Measurements from ENCODE around the gene TDRD7. TPM values are rescaled to one million over a fixed set of nuclear protein-coding genes. Genes with fewer than 3 reads are reported as not detected.
"Not testable (repeated sequence)": the region's sequence is repeated elsewhere in the genome, so short reads cannot be mapped to it uniquely, and the experiment has no call there.

Gene TDRD7
- polyA plus RNA-seq, 1 donor from 2014 or later = 9.7 TPM

GRCh38 chr9:97445119-97445701, 33.3 kb downstream of the TDRD7 start:
- Histone ChIP-seq H3K79me2 (replicated peaks; ENCODE audit: insufficient read depth, low read length) (no peaks in the 10 kb centered on the region), H3F3A (ENCODE audit: insufficient read depth, low read length, poor library complexity, severe bottlenecking) (no peaks in the 10 kb centered on the region), H3K9me2 (ENCODE audit: insufficient read depth, low read length) (no peaks in the 10 kb centered on the region), H3K36me3 (ENCODE audit: insufficient read depth, low read length) (no peaks in the 10 kb centered on the region), H3K4me2 (ENCODE audit: low read length) (no peak overlapping the region), H4K20me1 (ENCODE audit: insufficient read depth) (no peaks in the 10 kb centered on the region), H3K9ac (ENCODE audit: low read length) (no peak overlapping the region), H3K9me3 (ENCODE audit: low read length) (no peaks in the 10 kb centered on the region), H3K27me3 (ENCODE audit: insufficient read depth, low read depth, low read length) (no peaks in the 10 kb centered on the region), H2AFZ (ENCODE audit: low read depth, low read length) (no peak overlapping the region), H3K27ac (ENCODE audit: low read length) (no peak overlapping the region), H3K4me3 (ENCODE audit: low read length) (no peak overlapping the region)
- TF ChIP-seq EZH2 (IDR thresholded peaks at IDR 0.05; ENCODE audit: borderline replicate concordance, insufficient read depth, low read length, poor library complexity, severe bottlenecking) = no peak
- TF ChIP-seq RAD21 (conservative IDR thresholded peaks at IDR 0.05) = no peak
- no peak for TF ChIP-seq EP300 (conservative IDR thresholded peaks at IDR 0.05; ENCODE audit: poor library complexity, severe bottlenecking)
- TF ChIP-seq MXI1 (conservative IDR thresholded peaks at IDR 0.05; ENCODE audit: poor library complexity, severe bottlenecking) = no peak

DNA sequence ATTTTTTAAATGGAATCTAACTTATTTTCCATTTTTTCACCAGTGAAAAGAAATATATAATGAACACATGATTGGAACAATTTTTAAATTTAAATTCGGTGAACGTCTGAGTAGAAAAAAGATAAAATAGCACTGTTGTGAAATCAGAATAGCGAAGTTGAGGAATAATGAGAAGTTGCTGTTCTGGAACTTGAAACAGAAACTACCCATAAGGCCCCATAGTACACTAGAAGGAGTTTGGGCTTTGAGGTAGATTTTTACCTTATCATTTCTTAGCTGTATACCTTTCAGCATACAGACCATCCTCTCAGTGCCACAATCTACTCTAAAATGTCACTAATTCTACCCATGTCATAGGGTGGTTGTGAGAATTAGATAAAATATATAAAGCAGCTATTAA, 35.1 kb downstream of the TDRD7 start:
- Histone ChIP-seq H3K9me2 (ENCODE audit: insufficient read depth, low read length) (no peaks in the 10 kb centered on the region), H4K20me1 (ENCODE audit: insufficient read depth) (no peaks in the 10 kb centered on the region), H3K4me2 (ENCODE audit: low read length) (no peak overlapping the region), H3K9ac (ENCODE audit: low read length) (no peak overlapping the region), H2AFZ (ENCODE audit: low read depth, low read length) (no peak overlapping the region), H3K27me3 (ENCODE audit: insufficient read depth, low read depth, low read length) (no peaks in the 10 kb centered on the region), H3K4me3 (ENCODE audit: low read length) (no peak overlapping the region), H3K9me3 (ENCODE audit: low read length) (no peaks in the 10 kb centered on the region), H3K36me3 (ENCODE audit: insufficient read depth, low read length) (no peaks in the 10 kb centered on the region), H3F3A (ENCODE audit: insufficient read depth, low read length, poor library complexity, severe bottlenecking) (no peaks in the 10 kb centered on the region), H3K79me2 (replicated peaks; ENCODE audit: insufficient read depth, low read length) (no peaks in the 10 kb centered on the region), H3K27ac (ENCODE audit: low read length) (no peak overlapping the region)
- no peak for TF ChIP-seq SMC3 (conservative IDR thresholded peaks at IDR 0.05; ENCODE audit: poor library complexity)
- TF ChIP-seq EZH2 (IDR thresholded peaks at IDR 0.05; ENCODE audit: borderline replicate concordance, insufficient read depth, low read length, poor library complexity, severe bottlenecking) = no peak
- TF ChIP-seq TAF1 (IDR thresholded peaks at IDR 0.05; ENCODE audit: low read depth) = no peak
- TF ChIP-seq, protein P1, sequence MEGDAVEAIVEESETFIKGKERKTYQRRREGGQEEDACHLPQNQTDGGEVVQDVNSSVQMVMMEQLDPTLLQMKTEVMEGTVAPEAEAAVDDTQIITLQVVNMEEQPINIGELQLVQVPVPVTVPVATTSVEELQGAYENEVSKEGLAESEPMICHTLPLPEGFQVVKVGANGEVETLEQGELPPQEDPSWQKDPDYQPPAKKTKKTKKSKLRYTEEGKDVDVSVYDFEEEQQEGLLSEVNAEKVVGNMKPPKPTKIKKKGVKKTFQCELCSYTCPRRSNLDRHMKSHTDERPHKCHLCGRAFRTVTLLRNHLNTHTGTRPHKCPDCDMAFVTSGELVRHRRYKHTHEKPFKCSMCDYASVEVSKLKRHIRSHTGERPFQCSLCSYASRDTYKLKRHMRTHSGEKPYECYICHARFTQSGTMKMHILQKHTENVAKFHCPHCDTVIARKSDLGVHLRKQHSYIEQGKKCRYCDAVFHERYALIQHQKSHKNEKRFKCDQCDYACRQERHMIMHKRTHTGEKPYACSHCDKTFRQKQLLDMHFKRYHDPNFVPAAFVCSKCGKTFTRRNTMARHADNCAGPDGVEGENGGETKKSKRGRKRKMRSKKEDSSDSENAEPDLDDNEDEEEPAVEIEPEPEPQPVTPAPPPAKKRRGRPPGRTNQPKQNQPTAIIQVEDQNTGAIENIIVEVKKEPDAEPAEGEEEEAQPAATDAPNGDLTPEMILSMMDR (IDR thresholded peaks at IDR 0.05; ENCODE audit: poor library complexity, severe bottlenecking) = no peak
- TF ChIP-seq MXI1 (conservative IDR thresholded peaks at IDR 0.05; ENCODE audit: poor library complexity, severe bottlenecking) = no peak

- not testable (repeated sequence) for H3K79me2 ChIP-seq (replicated peaks; ENCODE audit: insufficient read depth, low read length); H4K20me1 ChIP-seq (ENCODE audit: insufficient read depth); H2AFZ ChIP-seq (ENCODE audit: low read depth, low read length); H3K9me3 ChIP-seq (ENCODE audit: low read length); H3K27ac ChIP-seq (ENCODE audit: low read length); H3K27me3 ChIP-seq (ENCODE audit: insufficient read depth, low read depth, low read length); H3K4me2 ChIP-seq (ENCODE audit: low read length); H3K9ac ChIP-seq (ENCODE audit: low read length); H3K36me3 ChIP-seq (ENCODE audit: insufficient read depth, low read length); H3K9me2 ChIP-seq (ENCODE audit: insufficient read depth, low read length); H3K4me3 ChIP-seq (ENCODE audit: low read length); H3F3A ChIP-seq (ENCODE audit: insufficient read depth, low read length, poor library complexity, severe bottlenecking)
These were observed 41.7 kb downstream of the TDRD7 start for GRCh38 chr9:97453573-97453972.

- H3F3A ChIP-seq (ENCODE audit: insufficient read depth, low read length, poor library complexity, severe bottlenecking) = not testable (repeated sequence)
These were observed 44.9 kb downstream of the TDRD7 start for GRCh38 chr9:97456841-97457240.

More at GRCh38 chr9:97456841-97457240, 44.9 kb downstream of the TDRD7 start:
- H3K4me2 ChIP-seq (ENCODE audit: low read length); H3K79me2 ChIP-seq (replicated peaks; ENCODE audit: insufficient read depth, low read length); H3K27ac ChIP-seq (ENCODE audit: low read length); H2AFZ ChIP-seq (ENCODE audit: low read depth, low read length); H3K36me3 ChIP-seq (ENCODE audit: insufficient read depth, low read length); H3K27me3 ChIP-seq (ENCODE audit: insufficient read depth, low read depth, low read length); H3K9me2 ChIP-seq (ENCODE audit: insufficient read depth, low read length); H3K9ac ChIP-seq (ENCODE audit: low read length); H4K20me1 ChIP-seq (ENCODE audit: insufficient read depth); H3K9me3 ChIP-seq (ENCODE audit: low read length); H3K4me3 ChIP-seq (ENCODE audit: low read length): not testable (repeated sequence)
